SU-DHL-6 (cell line): ENCODE measurements around the gene PROX2.

Source experiments
- EZH2phosphoT487 ChIP-seq: fragments of 200-600 bp; sonication (generic), shearing (Covaris generic); conservative IDR thresholded peaks from 2 replicates; pipeline ENCODE4 v1.6.1; 2018; ENCODE audit warnings: mild to moderate bottlenecking, antibody characterized with exemption, low read length, moderate library complexity, mixed read lengths
- TF ChIP-seq, protein P1 (sequence below): fragments of 200-600 bp; sonication (generic); IDR thresholded peaks from one replicate; pipeline ENCODE4 v1.5.1; 2017; ENCODE audit warnings: antibody characterized with exemption, mild to moderate bottlenecking, low read length, moderate library complexity; ENCODE audit not compliant: insufficient read depth, poor library complexity, severe bottlenecking

DNA sequence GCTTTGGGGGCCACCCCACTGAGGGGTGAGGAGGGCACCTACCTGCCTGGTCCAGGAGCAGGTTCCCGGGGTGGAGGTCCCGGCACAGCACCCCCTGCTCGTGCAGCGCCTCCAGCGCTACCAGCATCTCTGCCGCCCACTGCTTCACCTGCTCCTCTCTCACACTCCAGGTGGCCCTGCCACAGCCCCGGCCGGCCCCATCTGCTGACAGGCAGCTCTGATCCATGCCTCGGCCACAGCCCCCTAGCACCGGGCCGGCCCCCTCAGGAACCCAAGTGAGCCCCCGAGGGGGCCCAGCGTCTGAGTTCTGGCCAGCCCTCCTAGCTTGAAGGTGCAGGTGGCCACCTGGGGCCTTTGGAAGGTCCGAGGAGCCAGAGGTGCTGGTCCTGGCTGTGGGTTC lies 33.6 kb upstream of the PROX2 start:
- no peak for TF ChIP-seq EZH2phosphoT487
- TF ChIP-seq, protein P1, sequence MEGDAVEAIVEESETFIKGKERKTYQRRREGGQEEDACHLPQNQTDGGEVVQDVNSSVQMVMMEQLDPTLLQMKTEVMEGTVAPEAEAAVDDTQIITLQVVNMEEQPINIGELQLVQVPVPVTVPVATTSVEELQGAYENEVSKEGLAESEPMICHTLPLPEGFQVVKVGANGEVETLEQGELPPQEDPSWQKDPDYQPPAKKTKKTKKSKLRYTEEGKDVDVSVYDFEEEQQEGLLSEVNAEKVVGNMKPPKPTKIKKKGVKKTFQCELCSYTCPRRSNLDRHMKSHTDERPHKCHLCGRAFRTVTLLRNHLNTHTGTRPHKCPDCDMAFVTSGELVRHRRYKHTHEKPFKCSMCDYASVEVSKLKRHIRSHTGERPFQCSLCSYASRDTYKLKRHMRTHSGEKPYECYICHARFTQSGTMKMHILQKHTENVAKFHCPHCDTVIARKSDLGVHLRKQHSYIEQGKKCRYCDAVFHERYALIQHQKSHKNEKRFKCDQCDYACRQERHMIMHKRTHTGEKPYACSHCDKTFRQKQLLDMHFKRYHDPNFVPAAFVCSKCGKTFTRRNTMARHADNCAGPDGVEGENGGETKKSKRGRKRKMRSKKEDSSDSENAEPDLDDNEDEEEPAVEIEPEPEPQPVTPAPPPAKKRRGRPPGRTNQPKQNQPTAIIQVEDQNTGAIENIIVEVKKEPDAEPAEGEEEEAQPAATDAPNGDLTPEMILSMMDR = no peak
